ENCODE measurements around the gene NCKAP5. TPM values are rescaled to one million over a fixed set of nuclear protein-coding genes. Genes with fewer than 3 reads are reported as not detected.

The NCKAP5 gene
- total RNA-seq, 2 donors from 2014 or later, result not detected

- H3K9me3 ChIP-seq (ENCODE audit: control insufficient read depth, low read length, poor library complexity, severe bottlenecking), result no peaks in the 10 kb centered on the region
- Mint-ChIP-seq H3K36me3 (ENCODE audit: low read depth) (no peaks in the 10 kb centered on the region), H3K4me1 (no peaks in the 10 kb centered on the region), H3K27me3 (no peaks in the 10 kb centered on the region), H3K27ac (no peak overlapping the region), H3K4me3 (no peak overlapping the region)
- ATAC-seq (no peak), DNase-seq (no peak)
Observed at GRCh38 chr2:133163111-133163510, 405.2 kb downstream of the NCKAP5 start.

GRCh38 chr2:133158442-133158841 lies 409.8 kb downstream of the NCKAP5 start:
- no peaks in the 10 kb centered on the region for H3K4me1 Mint-ChIP-seq
- H3K36me3 Mint-ChIP-seq (ENCODE audit: low read depth), result no peaks in the 10 kb centered on the region
- H3K9me3 ChIP-seq (ENCODE audit: control insufficient read depth, low read length, poor library complexity, severe bottlenecking), result no peaks in the 10 kb centered on the region
- no peaks in the 10 kb centered on the region for H3K27me3 Mint-ChIP-seq
- H3K27ac Mint-ChIP-seq, result no peak overlapping the region
- no peak for ATAC-seq
- no peak overlapping the region for H3K4me3 Mint-ChIP-seq
- DNase-seq, result no peak

DNA sequence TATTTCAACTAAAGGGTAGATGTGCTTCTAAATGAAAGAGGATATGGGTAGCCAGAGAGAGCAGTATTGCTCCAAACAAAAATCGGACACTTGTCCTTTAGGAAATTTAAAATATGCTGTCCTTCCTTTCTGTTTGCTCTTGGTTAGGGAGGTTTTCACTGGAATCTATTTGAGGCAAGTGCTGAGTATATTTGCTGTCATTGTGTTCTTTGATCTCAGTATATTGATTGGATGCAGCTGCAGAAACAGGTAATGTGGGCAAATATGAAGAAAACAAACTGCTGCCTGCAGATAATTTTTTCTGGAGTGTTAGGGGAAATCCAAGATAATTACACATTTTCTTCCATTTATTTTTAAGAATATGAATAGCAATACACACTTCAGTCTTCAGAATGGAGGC lies 410.2 kb downstream of the NCKAP5 start:
- no peaks in the 10 kb centered on the region for H3K36me3 Mint-ChIP-seq (ENCODE audit: low read depth)
- no peak overlapping the region for H3K4me3 Mint-ChIP-seq
- ATAC-seq, result no peak

DNA sequence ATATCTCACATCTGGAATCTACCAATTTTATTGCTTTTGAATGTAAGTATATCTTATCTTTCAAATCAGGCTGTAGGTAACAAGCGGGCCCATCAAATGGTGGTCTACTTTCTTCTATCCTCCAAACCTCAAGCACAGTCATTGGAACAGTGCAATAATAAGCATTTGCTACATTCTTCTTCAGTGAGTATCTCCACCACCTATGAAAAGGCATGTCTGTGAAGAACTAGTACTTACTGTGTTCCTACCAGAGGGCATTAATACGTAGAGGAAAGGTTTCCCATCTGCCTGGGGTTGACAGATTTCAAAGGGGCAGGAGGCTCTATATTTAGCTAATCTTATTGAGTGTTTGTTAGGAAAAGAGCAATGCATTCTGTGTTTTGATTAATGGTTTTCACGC lies 411.1 kb downstream of the NCKAP5 start:
- no peak for DNase-seq
- H3K9me3 ChIP-seq (ENCODE audit: control insufficient read depth, low read length, poor library complexity, severe bottlenecking), result no peaks in the 10 kb centered on the region
- no peak overlapping the region for H3K27ac Mint-ChIP-seq
- H3K4me3 Mint-ChIP-seq, result no peak overlapping the region
- no peaks in the 10 kb centered on the region for H3K4me1 Mint-ChIP-seq
- no peak for ATAC-seq
- H3K27me3 Mint-ChIP-seq, result no peaks in the 10 kb centered on the region
- no peaks in the 10 kb centered on the region for H3K36me3 Mint-ChIP-seq (ENCODE audit: low read depth)

More for the DNA sequence above, 410.2 kb downstream of the NCKAP5 start:
- no peaks in the 10 kb centered on the region for H3K4me1 Mint-ChIP-seq
- no peak for DNase-seq
- H3K27ac Mint-ChIP-seq, result no peak overlapping the region
- no peaks in the 10 kb centered on the region for H3K9me3 ChIP-seq (ENCODE audit: control insufficient read depth, low read length, poor library complexity, severe bottlenecking)
- no peaks in the 10 kb centered on the region for H3K27me3 Mint-ChIP-seq

- no peak overlapping the region for H3K27ac Mint-ChIP-seq
- H3K36me3 Mint-ChIP-seq (ENCODE audit: low read depth), result no peaks in the 10 kb centered on the region
- no peak overlapping the region for H3K4me3 Mint-ChIP-seq
- H3K9me3 ChIP-seq (ENCODE audit: control insufficient read depth, low read length, poor library complexity, severe bottlenecking), result no peaks in the 10 kb centered on the region
- no peaks in the 10 kb centered on the region for H3K27me3 Mint-ChIP-seq
- no peaks in the 10 kb centered on the region for H3K4me1 Mint-ChIP-seq
- DNase-seq (no peak), ATAC-seq (no peak)
Observed at GRCh38 chr2:133152801-133153200, 415.5 kb downstream of the NCKAP5 start.

DNA sequence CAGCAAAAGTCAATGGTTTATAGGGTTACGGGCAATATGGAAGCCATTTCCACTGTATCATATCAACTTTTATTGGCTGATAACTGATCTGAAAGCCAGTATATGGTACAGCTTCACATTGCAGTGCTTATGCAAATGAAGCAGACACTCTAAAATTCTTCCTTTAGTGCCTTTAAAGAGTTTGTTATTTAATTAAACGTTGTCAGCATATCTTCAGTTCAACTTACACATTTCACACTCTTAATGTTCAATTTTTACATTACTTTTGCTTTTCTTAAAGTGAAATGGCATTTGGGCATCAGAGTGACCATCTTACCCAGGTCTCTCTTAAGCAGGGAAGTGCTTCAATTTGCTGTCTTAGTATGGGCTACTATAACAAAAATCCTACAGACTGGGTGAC lies 420.1 kb downstream of the NCKAP5 start:
- no peak overlapping the region for H3K4me3 Mint-ChIP-seq
- ATAC-seq (no peak), DNase-seq (no peak)
- H3K4me1 Mint-ChIP-seq, result no peaks in the 10 kb centered on the region
- no peaks in the 10 kb centered on the region for H3K9me3 ChIP-seq (ENCODE audit: control insufficient read depth, low read length, poor library complexity, severe bottlenecking)
- H3K36me3 Mint-ChIP-seq (ENCODE audit: low read depth), result no peaks in the 10 kb centered on the region
- H3K27me3 Mint-ChIP-seq, result no peaks in the 10 kb centered on the region
- no peak overlapping the region for H3K27ac Mint-ChIP-seq

DNA sequence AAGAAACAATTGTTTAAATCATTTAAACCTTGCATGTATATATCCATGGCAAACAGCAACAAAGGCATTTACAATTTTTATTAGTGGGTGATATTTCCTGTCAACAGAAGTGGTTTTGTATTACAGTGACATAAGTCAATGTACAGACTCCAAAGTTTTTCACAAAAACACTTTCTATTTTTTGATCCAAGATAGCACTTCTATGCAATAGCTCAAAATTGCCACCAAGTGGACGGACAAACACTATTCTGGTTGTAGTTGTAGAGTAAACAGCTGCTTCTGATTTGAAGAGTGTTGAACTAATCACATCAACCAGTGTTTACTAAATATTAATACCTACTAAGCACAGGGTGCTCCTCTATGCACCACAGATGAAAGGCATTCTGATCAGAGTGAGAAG lies 421.4 kb downstream of the NCKAP5 start:
- H3K4me1 Mint-ChIP-seq, result no peaks in the 10 kb centered on the region
- no peaks in the 10 kb centered on the region for H3K36me3 Mint-ChIP-seq (ENCODE audit: low read depth)
- no peaks in the 10 kb centered on the region for H3K9me3 ChIP-seq (ENCODE audit: control insufficient read depth, low read length, poor library complexity, severe bottlenecking)
- no peak overlapping the region for H3K27ac Mint-ChIP-seq
- ATAC-seq (no peak), DNase-seq (no peak)
- H3K27me3 Mint-ChIP-seq, result no peaks in the 10 kb centered on the region
- no peak overlapping the region for H3K4me3 Mint-ChIP-seq

DNA sequence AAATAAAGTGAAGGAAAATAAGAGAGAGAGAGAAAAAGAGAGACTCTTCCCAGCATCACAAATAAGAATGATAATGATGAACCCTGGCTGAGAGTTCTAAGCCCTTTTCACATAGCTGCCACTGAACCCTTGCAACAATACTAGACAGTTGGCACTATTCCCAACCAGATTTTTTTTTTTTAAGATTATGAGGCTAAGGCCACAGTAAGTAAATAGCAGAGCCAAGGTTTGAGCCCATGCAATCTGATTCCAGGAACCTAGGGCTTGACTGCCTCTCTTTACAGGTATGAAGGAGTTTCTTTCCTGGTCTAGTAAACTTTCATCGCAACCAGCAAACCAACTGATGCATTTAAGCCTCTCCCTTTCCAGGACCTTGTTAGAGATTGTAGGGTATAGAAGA lies 424.6 kb downstream of the NCKAP5 start:
- DNase-seq, result no peak
- H3K36me3 Mint-ChIP-seq (ENCODE audit: low read depth), result no peaks in the 10 kb centered on the region
- H3K4me1 Mint-ChIP-seq, result no peaks in the 10 kb centered on the region
- H3K27me3 Mint-ChIP-seq, result no peaks in the 10 kb centered on the region
- no peak for ATAC-seq
- no peak overlapping the region for H3K4me3 Mint-ChIP-seq
- no peak overlapping the region for H3K27ac Mint-ChIP-seq
- H3K9me3 ChIP-seq (ENCODE audit: control insufficient read depth, low read length, poor library complexity, severe bottlenecking), result no peaks in the 10 kb centered on the region

GRCh38 chr2:133142087-133142486 lies 426.2 kb downstream of the NCKAP5 start:
- ATAC-seq, result no peak
- no peaks in the 10 kb centered on the region for H3K4me1 Mint-ChIP-seq
- H3K36me3 Mint-ChIP-seq (ENCODE audit: low read depth), result no peaks in the 10 kb centered on the region
- H3K4me3 Mint-ChIP-seq, result no peak overlapping the region
- DNase-seq, result no peak
- no peaks in the 10 kb centered on the region for H3K27me3 Mint-ChIP-seq
- no peak overlapping the region for H3K27ac Mint-ChIP-seq
- no peaks in the 10 kb centered on the region for H3K9me3 ChIP-seq (ENCODE audit: control insufficient read depth, low read length, poor library complexity, severe bottlenecking)

GRCh38 chr2:133140620-133141019 lies 427.6 kb downstream of the NCKAP5 start:
- Mint-ChIP-seq H3K27me3 (no peaks in the 10 kb centered on the region), H3K27ac (no peak overlapping the region), H3K36me3 (ENCODE audit: low read depth) (no peaks in the 10 kb centered on the region), H3K4me3 (no peak overlapping the region), H3K4me1 (no peaks in the 10 kb centered on the region)
- ATAC-seq (no peak), DNase-seq (no peak)
- H3K9me3 ChIP-seq (ENCODE audit: control insufficient read depth, low read length, poor library complexity, severe bottlenecking), result no peaks in the 10 kb centered on the region

GRCh38 chr2:133139847-133140533 lies 428.3 kb downstream of the NCKAP5 start:
- no peaks in the 10 kb centered on the region for H3K36me3 Mint-ChIP-seq (ENCODE audit: low read depth)
- no peak overlapping the region for H3K27ac Mint-ChIP-seq
- DNase-seq (no peak), ATAC-seq (no peak)
- no peaks in the 10 kb centered on the region for H3K4me1 Mint-ChIP-seq
- no peak overlapping the region for H3K4me3 Mint-ChIP-seq
- no peaks in the 10 kb centered on the region for H3K9me3 ChIP-seq (ENCODE audit: control insufficient read depth, low read length, poor library complexity, severe bottlenecking)
- no peaks in the 10 kb centered on the region for H3K27me3 Mint-ChIP-seq

DNA sequence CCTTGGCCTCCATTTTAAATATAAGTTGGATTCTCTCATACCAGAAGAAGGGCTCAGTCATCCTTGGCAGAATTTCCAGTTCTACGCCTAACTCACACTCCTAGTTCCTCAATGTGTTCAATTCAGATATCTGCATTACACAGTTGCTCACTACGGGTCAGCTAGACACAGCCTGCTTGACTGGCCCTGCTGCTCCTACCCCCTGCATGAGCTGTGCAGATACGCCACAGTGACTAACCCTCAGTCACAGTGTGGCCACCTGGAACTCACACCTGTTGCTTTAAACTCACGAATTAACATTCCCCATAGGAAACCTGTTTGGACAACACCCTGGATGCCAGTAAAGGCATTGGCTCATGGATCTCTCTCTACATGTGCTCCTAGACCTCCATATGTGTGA lies 429.6 kb downstream of the NCKAP5 start:
- H3K9me3 ChIP-seq (ENCODE audit: control insufficient read depth, low read length, poor library complexity, severe bottlenecking), result no peaks in the 10 kb centered on the region
- no peak for ATAC-seq
- Mint-ChIP-seq H3K36me3 (ENCODE audit: low read depth) (no peaks in the 10 kb centered on the region), H3K4me3 (no peak overlapping the region), H3K27me3 (no peaks in the 10 kb centered on the region), H3K4me1 (no peaks in the 10 kb centered on the region), H3K27ac (no peak overlapping the region)
- no peak for DNase-seq

- Mint-ChIP-seq H3K4me1 (no peaks in the 10 kb centered on the region), H3K27ac (no peak overlapping the region), H3K4me3 (no peak overlapping the region), H3K27me3 (no peaks in the 10 kb centered on the region), H3K36me3 (ENCODE audit: low read depth) (no peaks in the 10 kb centered on the region)
- DNase-seq, result no peak
- H3K9me3 ChIP-seq (ENCODE audit: control insufficient read depth, low read length, poor library complexity, severe bottlenecking), result no peaks in the 10 kb centered on the region
- ATAC-seq, result no peak
Observed at GRCh38 chr2:133135035-133135654, 433.1 kb downstream of the NCKAP5 start.

DNA sequence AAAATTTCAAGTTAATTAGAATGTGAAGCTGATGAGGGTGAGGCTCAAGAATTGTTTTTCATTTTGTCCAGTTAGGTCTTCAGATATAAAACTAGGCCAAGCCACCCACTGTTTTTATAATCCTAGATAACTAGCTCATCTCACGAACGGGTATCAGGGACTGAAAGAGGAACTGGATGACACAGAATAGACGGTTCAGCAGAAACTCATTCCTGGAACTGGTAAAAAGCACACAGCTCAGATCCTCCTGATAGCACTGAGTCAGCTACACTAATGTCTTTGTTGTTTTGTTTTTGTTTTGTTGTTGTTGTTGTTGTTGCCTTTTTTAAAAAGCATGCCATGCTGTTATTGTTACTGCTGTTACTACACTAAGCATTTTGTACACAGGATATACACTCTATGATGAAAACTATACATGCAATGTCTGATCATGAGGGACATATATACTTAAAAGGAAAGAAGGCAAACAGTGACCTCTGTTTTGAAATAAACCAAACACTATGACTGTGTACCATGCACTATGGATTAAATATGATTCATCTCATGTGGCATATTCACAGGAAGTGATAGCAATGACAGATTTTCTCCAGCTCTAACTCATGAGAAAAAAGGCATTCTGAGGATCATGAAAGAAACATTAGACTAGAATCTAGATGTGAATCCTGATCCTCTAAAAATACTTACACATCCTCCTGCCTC lies 437.6 kb downstream of the NCKAP5 start:
- ATAC-seq, result no peak
- no peak for DNase-seq

More for the DNA sequence above, 437.6 kb downstream of the NCKAP5 start:
- no peak overlapping the region for H3K27ac Mint-ChIP-seq
- H3K4me3 Mint-ChIP-seq, result no peak overlapping the region
- H3K4me1 Mint-ChIP-seq, result no peaks in the 10 kb centered on the region
- no peaks in the 10 kb centered on the region for H3K36me3 Mint-ChIP-seq (ENCODE audit: low read depth)
- no peaks in the 10 kb centered on the region for H3K27me3 Mint-ChIP-seq
- no peaks in the 10 kb centered on the region for H3K9me3 ChIP-seq (ENCODE audit: control insufficient read depth, low read length, poor library complexity, severe bottlenecking)

Measured in T-helper 17 cell (primary cell).